Right forelimb (tissue), 1 donor: ENCODE data around the gene FAU.

Experiments used
- DNase-seq: peaks from one replicate; pipeline ENCODE4 v3.0.0-alpha.2; 2018

FAU gene

DNA sequence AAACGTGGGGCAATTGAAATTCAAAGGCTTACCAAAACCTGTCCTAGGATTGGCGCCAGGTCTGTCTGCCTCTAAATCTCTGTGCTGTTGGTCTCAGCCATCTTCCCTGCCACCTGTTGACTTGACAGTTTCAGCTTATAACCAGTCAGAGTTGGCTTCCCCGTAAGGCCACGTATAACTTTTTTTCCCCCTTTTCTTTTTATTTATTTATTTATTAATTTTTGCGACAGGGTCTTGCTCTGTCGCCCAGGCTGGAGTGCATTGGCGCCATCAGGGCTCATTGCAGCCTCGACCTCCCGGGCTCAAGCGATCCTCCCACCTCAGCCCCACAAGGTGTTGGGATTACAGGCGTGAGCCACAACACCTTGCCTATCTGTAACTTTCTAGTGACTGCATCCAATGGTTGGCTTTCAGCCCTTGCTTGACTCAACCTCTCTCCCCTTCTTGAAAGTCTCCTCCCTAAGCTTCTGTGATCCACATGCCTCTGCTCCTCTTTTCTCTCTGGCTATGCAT is 13.8 kb upstream of the FAU start:
- no peak for DNase-seq

- peak; percentile 89 for DNase-seq
Measured at GRCh38 chr11:65134952-65135632, 13.2 kb upstream of the FAU start.

GRCh38 chr11:65134240-65134951 is 12.5 kb upstream of the FAU start, which contains the start of gene SYVN1:
TSS of gene SYVN1 (minus strand) at chr11:65134519. CDS start at chr11:65133601, 918 bp downstream.
- DNase-seq = peak; percentile 96

- peak; percentile 78 for DNase-seq
Measured at GRCh38 chr11:65133724-65134123, 11.8 kb upstream of the FAU start.

GRCh38 chr11:65132988-65133700 is 11.2 kb upstream of the FAU start:
- DNase-seq = no peak

- no peak for DNase-seq
Measured at GRCh38 chr11:65132238-65132987, 10.5 kb upstream of the FAU start.

- no peak for DNase-seq
Measured at GRCh38 chr11:65131895-65132237, 9.9 kb upstream of the FAU start.

DNA sequence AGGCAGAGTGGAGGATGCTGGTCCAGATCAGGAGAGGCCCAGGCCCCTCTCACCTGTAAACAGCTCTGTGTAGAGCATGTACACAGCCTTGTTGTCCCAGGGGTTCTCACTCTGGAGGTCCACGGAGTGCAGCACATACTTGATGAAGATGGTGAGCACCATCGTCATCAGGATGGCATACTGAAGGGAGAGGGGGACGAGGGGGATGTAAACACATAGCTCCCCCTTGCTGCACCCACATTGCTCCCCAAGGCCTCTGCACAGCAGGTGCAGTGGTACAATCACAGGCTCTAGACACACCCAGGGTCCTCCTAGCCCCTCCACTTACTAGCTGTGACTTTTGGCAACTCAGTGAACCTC is 9.5 kb upstream of the FAU start:
- DNase-seq = no peak

DNA sequence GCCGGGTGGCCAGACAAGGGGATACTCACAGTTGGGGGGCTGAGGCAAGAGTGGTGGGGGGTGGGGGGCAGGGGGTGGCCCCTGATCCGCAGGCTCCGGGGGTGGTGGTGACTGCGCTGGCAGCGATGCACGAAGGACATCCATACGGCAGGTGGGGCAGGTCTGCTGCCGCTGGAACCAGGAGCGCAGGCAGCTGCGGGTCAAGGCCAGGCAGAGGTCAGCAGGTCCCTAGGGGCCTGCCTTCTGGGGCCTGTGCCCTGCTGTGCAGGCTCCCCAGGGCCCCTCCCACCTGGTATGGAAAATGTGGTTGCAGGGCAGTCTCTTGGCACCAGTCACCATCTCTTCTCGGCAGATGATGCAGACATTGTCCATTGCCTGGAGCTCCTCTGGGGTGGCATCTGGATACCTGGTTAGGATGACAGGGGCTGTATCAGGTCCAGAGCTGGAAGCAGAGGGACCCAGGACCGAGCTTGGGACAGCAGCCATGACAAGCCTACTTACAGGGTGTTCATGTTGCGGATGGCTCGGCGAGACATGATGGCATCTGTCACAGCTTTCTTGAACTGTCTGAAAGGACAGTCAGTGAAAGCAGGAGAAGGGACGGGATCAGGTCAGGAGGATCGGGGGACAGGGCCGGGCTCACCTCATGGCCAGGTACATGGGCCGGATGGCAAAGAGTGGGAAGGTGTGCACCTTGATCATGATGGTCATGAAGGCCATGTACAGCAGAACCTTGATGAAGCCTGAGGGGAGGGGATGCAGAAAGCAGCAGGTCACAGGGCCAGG is 8.9 kb upstream of the FAU start:
- no peak for DNase-seq

DNA sequence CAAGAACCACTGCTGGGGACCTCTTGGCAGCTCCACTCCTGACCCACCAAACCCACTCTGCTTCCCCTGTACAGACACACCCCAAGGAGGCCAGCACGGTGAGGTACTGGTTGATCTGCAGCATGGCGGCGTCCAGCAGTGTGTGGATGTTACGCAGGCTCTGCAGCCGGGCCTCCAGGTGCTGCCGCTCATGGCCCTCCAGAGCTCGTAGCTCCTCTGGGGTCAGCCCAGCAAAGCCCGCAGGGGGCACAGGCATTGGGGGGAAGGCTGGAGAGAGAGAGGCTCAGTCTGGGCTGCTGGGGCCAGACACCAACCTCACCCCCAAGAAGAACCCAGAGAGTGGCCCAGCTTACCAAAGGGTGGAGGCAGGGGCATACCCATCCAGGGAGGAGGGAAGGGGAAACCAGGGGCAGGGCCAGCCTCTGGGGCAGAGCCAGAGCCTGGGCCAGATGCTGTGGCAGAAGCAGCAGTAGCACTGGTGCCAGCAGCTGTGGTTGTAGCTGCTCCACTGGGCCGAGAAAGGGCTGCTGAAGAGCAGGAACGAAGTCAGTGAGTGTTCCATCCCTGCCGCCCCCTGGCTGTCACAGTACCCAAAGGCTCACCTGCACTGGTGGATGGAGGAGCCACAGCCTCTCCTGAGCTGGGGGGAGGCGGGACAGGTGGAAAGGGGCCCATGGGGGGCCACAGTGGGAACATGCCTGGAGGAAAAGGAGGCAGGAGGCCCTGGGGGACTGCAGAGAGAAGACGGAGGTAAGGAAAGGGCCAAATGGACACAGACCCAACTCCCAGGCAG is 7.9 kb upstream of the FAU start:
- DNase-seq = no peak

DNA sequence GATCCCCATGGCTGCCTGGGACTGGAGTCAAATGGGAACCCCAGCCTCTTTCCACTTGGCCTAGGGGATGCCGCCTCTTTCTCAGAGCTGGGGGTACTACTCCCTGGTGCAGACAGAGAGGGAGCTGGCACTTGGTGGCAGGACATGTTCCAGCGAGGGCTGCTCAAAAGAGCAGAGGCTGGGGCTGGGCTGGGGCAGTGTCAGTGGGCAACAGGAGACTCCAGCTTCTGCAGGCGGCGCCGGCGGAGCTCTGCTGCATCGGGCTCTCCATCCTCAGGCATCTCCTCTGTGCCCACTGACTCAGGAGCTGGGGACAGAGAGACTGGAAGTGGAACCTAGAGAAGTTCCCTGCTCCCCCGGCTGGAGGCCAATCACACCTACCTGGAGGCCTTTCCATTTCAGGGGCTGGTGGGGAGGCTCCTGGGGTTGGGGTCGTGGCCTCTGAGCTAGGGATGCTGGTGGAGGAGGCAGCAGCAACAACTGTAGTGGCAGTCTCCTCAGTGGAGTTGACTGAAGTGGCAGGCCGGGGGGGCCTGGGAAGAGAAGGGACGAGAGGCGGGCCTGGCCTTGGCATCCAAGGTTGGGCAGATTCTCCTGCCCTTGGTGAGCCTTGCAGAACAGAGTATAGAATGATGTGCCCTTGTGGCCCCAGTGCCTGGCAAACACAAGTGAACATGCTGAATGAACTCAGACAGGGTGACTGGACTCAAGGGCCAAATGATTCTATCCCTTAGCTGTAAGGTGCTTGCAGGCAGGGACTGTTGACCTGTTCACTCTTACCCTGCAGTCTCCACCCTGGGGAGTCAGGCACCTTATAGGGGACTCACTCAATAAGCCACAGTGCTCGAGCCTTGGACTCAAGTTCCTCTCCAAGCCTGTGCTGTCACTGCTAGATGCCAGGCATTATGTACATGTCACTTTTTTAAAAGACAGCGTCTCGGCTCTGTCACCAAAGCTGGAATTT is 6.5 kb upstream of the FAU start:
- no peak for DNase-seq

GRCh38 chr11:65127473-65128181 is 5.7 kb upstream of the FAU start:
- DNase-seq = no peak

DNA sequence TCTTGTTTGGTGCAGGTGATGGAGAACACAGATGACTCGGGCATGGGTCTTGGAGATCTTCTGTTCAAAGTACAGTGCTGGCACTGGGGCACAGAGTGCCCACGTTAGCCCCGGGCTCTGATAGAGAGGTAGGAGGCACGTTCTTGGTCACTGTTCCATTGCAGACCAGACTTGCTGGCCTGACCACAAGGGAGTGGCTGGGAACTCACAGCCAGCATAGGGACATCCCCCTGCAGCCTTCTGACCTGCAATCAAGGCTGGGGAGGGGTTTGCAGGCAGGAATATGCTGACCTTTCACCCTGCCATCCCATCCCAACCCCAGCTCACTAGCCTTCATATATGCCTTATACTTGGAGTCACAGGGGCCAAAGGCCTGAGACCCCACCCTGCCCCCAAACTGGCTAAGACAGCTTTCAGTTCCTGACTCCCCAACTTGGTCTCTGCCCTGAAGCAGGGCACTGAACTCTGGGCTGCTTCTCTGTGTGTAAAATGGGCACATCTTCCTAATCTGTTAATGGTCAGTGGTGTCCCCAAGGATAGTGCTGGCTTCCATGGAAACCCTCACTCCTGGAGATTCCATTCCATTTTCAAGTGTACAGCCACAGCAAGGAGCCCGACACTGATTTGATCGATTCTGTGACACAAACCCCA is 4.8 kb upstream of the FAU start:
- DNase-seq = no peak

- DNase-seq = no peak
Measured at GRCh38 chr11:65125197-65126056, 3.5 kb upstream of the FAU start.

DNA sequence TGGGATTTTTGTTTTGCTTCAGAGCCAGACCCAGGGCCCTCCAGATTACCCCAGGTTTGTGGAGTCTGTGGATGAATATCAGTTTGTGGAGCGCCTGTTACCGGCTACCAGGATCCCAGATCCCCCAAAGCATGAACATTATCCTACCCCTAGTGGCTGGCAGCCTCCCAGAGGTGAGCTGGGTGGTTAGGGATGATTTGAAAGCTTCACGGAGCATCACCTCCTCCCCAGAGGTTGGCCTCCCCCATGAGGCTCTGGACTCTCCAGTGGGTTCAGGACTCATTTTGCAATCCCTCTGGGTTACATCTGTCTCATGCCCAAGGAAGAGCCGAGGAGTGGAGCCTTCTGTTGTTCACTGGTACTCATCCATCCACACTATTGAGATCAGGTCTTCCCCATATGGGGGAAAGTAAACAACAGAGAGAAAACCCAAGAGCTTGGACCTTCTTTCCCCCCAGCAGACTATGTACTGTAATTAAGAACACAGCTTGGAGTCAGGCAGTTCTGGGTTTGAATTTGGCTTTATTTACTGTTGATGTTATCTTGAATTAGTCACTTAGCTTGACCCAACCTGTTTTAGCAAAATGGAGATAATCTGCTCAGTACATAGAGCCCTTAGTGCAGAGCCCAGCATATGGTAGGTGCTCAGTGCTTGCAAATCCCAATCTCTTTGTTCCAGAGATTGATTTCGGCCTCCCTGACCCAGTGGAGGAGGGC is 2.7 kb upstream of the FAU start:
- DNase-seq = no peak

GRCh38 chr11:65121447-65121864 is 478 bp downstream of the FAU start:
- DNase-seq = no peak

DNA sequence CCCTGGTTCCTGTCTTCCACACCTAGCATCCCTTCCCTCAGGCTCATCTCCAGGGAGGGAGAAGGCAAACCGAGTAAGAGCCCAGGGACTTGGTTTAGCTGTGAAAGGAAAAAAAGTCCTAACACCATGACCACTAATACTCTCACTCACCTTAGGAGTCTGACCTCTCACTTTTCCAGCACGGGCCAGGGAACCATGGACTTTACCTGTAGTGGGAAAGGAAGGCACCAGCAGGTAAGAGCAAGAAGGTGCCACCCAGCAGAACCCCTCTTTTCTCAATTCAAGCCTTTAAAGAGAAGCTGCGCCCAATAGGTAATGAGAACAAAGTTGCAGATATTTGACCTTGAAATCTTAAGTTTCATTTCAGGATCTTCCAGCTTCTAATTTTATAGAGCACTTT is 1.1 kb downstream of the FAU start:
- no peak for DNase-seq
